Fibroblast of lung (primary cell): ENCODE measurements around the gene OXT. TPM values are rescaled to one million over a fixed set of nuclear protein-coding genes. Genes with fewer than 3 reads are reported as not detected.

Source experiments
- DNase-seq, 2 donors: peaks; one replicate each; pipeline versions ENCODE4 v3.0.0 to v3.0.0-alpha.2; 2010; ENCODE audit warnings: low read depth in 2 of 2
- H2AFZ ChIP-seq: 2 replicates; pipeline ENCODE4 v1.5.1; 2012; ENCODE audit warnings: low read length, control low read depth, inconsistent platforms
- H3K27ac ChIP-seq: 2 replicates; pipeline ENCODE4 v1.5.1; 2011; ENCODE audit warnings: low read length, control low read depth; ENCODE audit not compliant: insufficient read depth
- H3K27me3 ChIP-seq: 2 replicates; pipeline ENCODE4 v1.5.1; 2011; ENCODE audit warnings: mild to moderate bottlenecking, low read length; ENCODE audit not compliant: control insufficient read depth, insufficient read depth
- H3K36me3 ChIP-seq: 2 replicates; pipeline ENCODE4 v1.5.1; 2011; ENCODE audit warnings: low read length; ENCODE audit not compliant: control insufficient read depth, insufficient read depth
- H3K4me1 ChIP-seq: 2 replicates; pipeline ENCODE4 v1.5.1; 2011; ENCODE audit warnings: low read length; ENCODE audit not compliant: control insufficient read depth, insufficient read depth; ENCODE audit errors: extremely low read depth
- H3K4me2 ChIP-seq: 2 replicates; pipeline ENCODE4 v1.5.1; 2011; ENCODE audit warnings: low read length, control low read depth; ENCODE audit not compliant: insufficient read depth; ENCODE audit errors: extremely low read depth
- H3K4me3 ChIP-seq, 4 experiments: fragments of 200-600 bp in 1 of 4; sonication (generic) in 1 of 4; replicated peaks in 1 of 4; 2 replicates each; pipeline ENCODE4 v1.5.1; 2011 to 2016; ENCODE audit warnings: low read length in 4 of 4, low read depth in 3 of 4, mild to moderate bottlenecking in 3 of 4, control low read depth in 2 of 4, inconsistent platforms in 1 of 4, mixed read lengths in 1 of 4; ENCODE audit not compliant: insufficient read depth in 1 of 4; ENCODE audit errors: control extremely low read depth in 1 of 4
- H3K79me2 ChIP-seq: 2 replicates; pipeline ENCODE4 v1.5.1; 2012; ENCODE audit warnings: mild to moderate bottlenecking, low read length, inconsistent platforms; ENCODE audit not compliant: control insufficient read depth, insufficient read depth
- H3K9ac ChIP-seq: 2 replicates; pipeline ENCODE4 v1.5.1; 2011; ENCODE audit warnings: mild to moderate bottlenecking, low read length, control low read depth; ENCODE audit not compliant: insufficient read depth
- H3K9me3 ChIP-seq: 2 replicates; pipeline ENCODE4 v1.5.1; 2012; ENCODE audit warnings: low read depth, low read length; ENCODE audit not compliant: control insufficient read depth, insufficient read depth
- H4K20me1 ChIP-seq: 2 replicates; pipeline ENCODE4 v1.5.1; 2011; ENCODE audit warnings: low read length; ENCODE audit not compliant: control insufficient read depth, insufficient read depth; ENCODE audit errors: extremely low read depth
- CTCF ChIP-seq, 2 donors: IDR thresholded peaks in 1 of 2; conservative IDR thresholded peaks in 1 of 2; 1 replicate in 1 of 2; 2 replicates in 1 of 2; pipeline ENCODE4 v1.5.1; 2011 to 2012; ENCODE audit warnings: low read length in 2 of 2, control low read depth in 1 of 2, inconsistent platforms in 1 of 2, low read depth in 1 of 2, mild to moderate bottlenecking in 1 of 2
- EZH2 ChIP-seq: IDR thresholded peaks from 2 replicates; pipeline ENCODE4 v1.5.1; 2012; ENCODE audit warnings: low read length, control low read depth, mild to moderate bottlenecking; ENCODE audit errors: missing control alignments
- polyA plus RNA-seq, 2 donors: library from polyadenylated mRNA; depleted of rRNA in 1 of 2; stranded (reverse) in 1 of 2; unstranded in 1 of 2; fragments of >200 nt; gene quantifications; 2 replicates each; pipeline ENCODE4 v1.2.1, GENCODE V29; 2011 to 2012; ENCODE audit warnings: missing spikeins in 1 of 2
- total RNA-seq: library from RNA; depleted of rRNA; stranded (reverse); fragments of >200 nt; gene quantifications from 2 replicates; pipeline ENCODE4 v1.2.1, GENCODE V29; 2014

Gene OXT
- total and polyA plus RNA-seq, 2 donors (not counting 1 experiment from before 2014, with no cell fraction given) = not detected

GRCh38 chr20:3102575-3103368 is 31.4 kb downstream of the OXT start:
- Histone ChIP-seq H4K20me1 (no peaks in the 10 kb centered on the region), H2AFZ (no peak overlapping the region), H3K36me3 (no peaks in the 10 kb centered on the region), H3K27ac (no peak overlapping the region), H3K9me3 (no peaks in the 10 kb centered on the region), H3K27me3 (no peaks in the 10 kb centered on the region), H3K4me1 (no peaks in the 10 kb centered on the region), H3K9ac (no peak overlapping the region), H3K4me2 (no peak overlapping the region), H3K79me2 (no peaks in the 10 kb centered on the region), H3K4me3 (no peak overlapping the region)
- DNase-seq = no peak
- no peak for TF ChIP-seq CTCF (conservative IDR thresholded peaks at IDR 0.05 in 1 of 2, IDR thresholded peaks at IDR 0.05 in 1 of 2; ENCODE audit: low read depth in 1 of 2, low read length in 2 of 2)
- TF ChIP-seq EZH2 = no peak

GRCh38 chr20:3103369-3104032 is 32.1 kb downstream of the OXT start:
- H3K79me2 ChIP-seq = no peaks in the 10 kb centered on the region
- no peaks in the 10 kb centered on the region for H4K20me1 ChIP-seq
- no peak overlapping the region for H3K4me3 ChIP-seq
- H2AFZ ChIP-seq = no peak overlapping the region
- TF ChIP-seq CTCF (conservative IDR thresholded peaks at IDR 0.05 in 1 of 2, IDR thresholded peaks at IDR 0.05 in 1 of 2; ENCODE audit: low read depth in 1 of 2, low read length in 2 of 2) (no peak), EZH2 (no peak)
- H3K9me3 ChIP-seq = no peaks in the 10 kb centered on the region
- no peak overlapping the region for H3K27ac ChIP-seq
- no peak overlapping the region for H3K9ac ChIP-seq
- H3K36me3 ChIP-seq = no peaks in the 10 kb centered on the region
- H3K27me3 ChIP-seq = no peaks in the 10 kb centered on the region
- H3K4me2 ChIP-seq = no peak overlapping the region
- no peaks in the 10 kb centered on the region for H3K4me1 ChIP-seq
- no peak for DNase-seq

GRCh38 chr20:3105256-3106137 is 34.1 kb downstream of the OXT start:
- H3K36me3 ChIP-seq = no peaks in the 10 kb centered on the region
- no peaks in the 10 kb centered on the region for H3K27me3 ChIP-seq
- H3K9me3 ChIP-seq = no peaks in the 10 kb centered on the region
- no peak overlapping the region for H3K4me3 ChIP-seq
- H2AFZ ChIP-seq = no peak overlapping the region
- H3K9ac ChIP-seq = no peak overlapping the region
- TF ChIP-seq CTCF (conservative IDR thresholded peaks at IDR 0.05 in 1 of 2, IDR thresholded peaks at IDR 0.05 in 1 of 2; ENCODE audit: low read depth in 1 of 2, low read length in 2 of 2) = no peak
- no peak for TF ChIP-seq EZH2
- H3K79me2 ChIP-seq = no peaks in the 10 kb centered on the region
- H3K27ac ChIP-seq = no peak overlapping the region
- no peaks in the 10 kb centered on the region for H4K20me1 ChIP-seq
- H3K4me1 ChIP-seq = no peaks in the 10 kb centered on the region
- DNase-seq = no peak
- H3K4me2 ChIP-seq = no peak overlapping the region
